ENCODE results near the gene PICK1. TPM values are rescaled to one million over a fixed set of nuclear protein-coding genes. Genes with fewer than 3 reads are reported as not detected.

Gene PICK1
- total and polyA plus RNA-seq, 11 donors = 18.8 to 41.5 (median 22.8) TPM

GRCh38 chr22:38017939-38018885 is 39.0 kb upstream of the PICK1 start:
- Histone ChIP-seq H3K36me3 (no peaks in the 10 kb centered on the region), H3K27me3 (no peaks in the 10 kb centered on the region), H3K4me1 (peaks cover 0 to 24% (median 18%) of the 10 kb centered on the region in 12 donors), H3K4me3 (no peak overlapping the region), H3K27ac (peak overlapping the region in 8 of 12 donors; percentile 24 to 78 (median 54)), H3K9me3 (peaks cover 0 to 7% (median 0%) of the 10 kb centered on the region in 12 donors)
- no peak for DNase-seq
- no peak for TF ChIP-seq POLR2A (IDR thresholded peaks at IDR 0.05)
- TF ChIP-seq, protein P1, sequence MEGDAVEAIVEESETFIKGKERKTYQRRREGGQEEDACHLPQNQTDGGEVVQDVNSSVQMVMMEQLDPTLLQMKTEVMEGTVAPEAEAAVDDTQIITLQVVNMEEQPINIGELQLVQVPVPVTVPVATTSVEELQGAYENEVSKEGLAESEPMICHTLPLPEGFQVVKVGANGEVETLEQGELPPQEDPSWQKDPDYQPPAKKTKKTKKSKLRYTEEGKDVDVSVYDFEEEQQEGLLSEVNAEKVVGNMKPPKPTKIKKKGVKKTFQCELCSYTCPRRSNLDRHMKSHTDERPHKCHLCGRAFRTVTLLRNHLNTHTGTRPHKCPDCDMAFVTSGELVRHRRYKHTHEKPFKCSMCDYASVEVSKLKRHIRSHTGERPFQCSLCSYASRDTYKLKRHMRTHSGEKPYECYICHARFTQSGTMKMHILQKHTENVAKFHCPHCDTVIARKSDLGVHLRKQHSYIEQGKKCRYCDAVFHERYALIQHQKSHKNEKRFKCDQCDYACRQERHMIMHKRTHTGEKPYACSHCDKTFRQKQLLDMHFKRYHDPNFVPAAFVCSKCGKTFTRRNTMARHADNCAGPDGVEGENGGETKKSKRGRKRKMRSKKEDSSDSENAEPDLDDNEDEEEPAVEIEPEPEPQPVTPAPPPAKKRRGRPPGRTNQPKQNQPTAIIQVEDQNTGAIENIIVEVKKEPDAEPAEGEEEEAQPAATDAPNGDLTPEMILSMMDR (IDR thresholded peaks at IDR 0.05) = no peak
- intact Hi-C loops (cut with DNase I) = no loop called here
- ATAC-seq = no peak
- WGBS, 4 donors = 90 to 94% (median 93%) methylated on average over 10 to 12 of the region's 12 CpGs

GRCh38 chr22:38018938-38019827 is 38.0 kb upstream of the PICK1 start:
- ATAC-seq (no peak), DNase-seq (peak in 1 of 5 donors; percentile 30)
- Histone ChIP-seq H3K9me3 (peaks cover 0 to 1% (median 0%) of the 10 kb centered on the region in 12 donors), H3K36me3 (no peaks in the 10 kb centered on the region), H3K27ac (peak overlapping the region in 1 of 12 donors; percentile 78), H3K4me3 (no peak overlapping the region), H3K4me1 (peaks cover 0 to 24% (median 18%) of the 10 kb centered on the region in 12 donors), H3K27me3 (no peaks in the 10 kb centered on the region)
- intact Hi-C loops (cut with DNase I) = no loop called here
- 81 to 91% (median 88%) methylated on average over 18 to 19 of the region's 19 CpGs for WGBS, 4 donors
- TF ChIP-seq, protein P1 (IDR thresholded peaks at IDR 0.05) = no peak
- TF ChIP-seq POLR2A (IDR thresholded peaks at IDR 0.05) = no peak

- TF ChIP-seq, protein P1 (IDR thresholded peaks at IDR 0.05) = no peak
- no peak for TF ChIP-seq POLR2A (IDR thresholded peaks at IDR 0.05)
- Histone ChIP-seq H3K27ac (no peak overlapping the region), H3K4me1 (peaks cover 0 to 20% (median 17%) of the 10 kb centered on the region in 12 donors), H3K36me3 (no peaks in the 10 kb centered on the region), H3K27me3 (no peaks in the 10 kb centered on the region), H3K9me3 (no peaks in the 10 kb centered on the region), H3K4me3 (no peak overlapping the region)
- WGBS, 4 donors = 84 to 93% (median 91%) methylated on average over 6 of the region's 6 CpGs
- ATAC-seq = no peak
- intact Hi-C loops (cut with DNase I) = no loop called here
- DNase-seq = no peak
Observed at GRCh38 chr22:38021206-38021605, 36.0 kb upstream of the PICK1 start.
